IMR-90 (cell line): ENCODE results near the gene ADCY9.

ENCODE experiments used
- POLR2A ChIP-seq: IDR thresholded peaks from 2 replicates; pipeline ENCODE4 v1.6.1; 2012; ENCODE audit warnings: mild to moderate bottlenecking, low read depth, low read length
- RAD21 ChIP-seq: IDR thresholded peaks from 2 replicates; pipeline ENCODE4 v1.6.1; 2012; ENCODE audit warnings: low read length, improper control_type of control experiment
- RCOR1 ChIP-seq: IDR thresholded peaks from 2 replicates; pipeline ENCODE4 v1.6.1; 2012; ENCODE audit warnings: mild to moderate bottlenecking, low read length, improper control_type of control experiment; ENCODE audit not compliant: insufficient replicate concordance
- RFX5 ChIP-seq: IDR thresholded peaks from 2 replicates; pipeline ENCODE4 v1.8.0; 2012; ENCODE audit warnings: low read depth, mild to moderate bottlenecking, low read length, moderate library complexity
- TF ChIP-seq, protein P1 (sequence below): conservative IDR thresholded peaks from 2 replicates; pipeline ENCODE4 v1.5.1; 2012; ENCODE audit warnings: mild to moderate bottlenecking, low read depth, low read length, improper control_type of control experiment

DNA sequence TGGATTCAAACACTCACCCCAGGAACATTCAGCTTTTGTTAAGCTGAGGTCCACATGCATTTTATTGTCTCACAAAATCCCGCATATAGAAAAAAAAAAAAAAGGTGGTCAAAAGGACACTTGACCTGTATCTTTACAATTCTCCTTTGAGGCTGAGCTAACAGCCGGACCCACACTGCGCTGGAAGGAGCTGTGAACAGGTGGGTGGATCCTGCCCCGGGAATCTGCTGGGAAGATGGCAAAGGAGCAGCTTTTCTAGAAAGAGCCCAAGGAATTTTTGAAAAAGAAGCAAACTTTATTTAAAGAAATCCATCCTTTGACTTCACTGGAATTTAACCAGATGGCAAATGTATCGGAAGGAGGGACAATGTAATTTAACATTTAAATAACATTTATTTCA, 108.1 kb downstream of the ADCY9 start:
- TF ChIP-seq, protein P1, sequence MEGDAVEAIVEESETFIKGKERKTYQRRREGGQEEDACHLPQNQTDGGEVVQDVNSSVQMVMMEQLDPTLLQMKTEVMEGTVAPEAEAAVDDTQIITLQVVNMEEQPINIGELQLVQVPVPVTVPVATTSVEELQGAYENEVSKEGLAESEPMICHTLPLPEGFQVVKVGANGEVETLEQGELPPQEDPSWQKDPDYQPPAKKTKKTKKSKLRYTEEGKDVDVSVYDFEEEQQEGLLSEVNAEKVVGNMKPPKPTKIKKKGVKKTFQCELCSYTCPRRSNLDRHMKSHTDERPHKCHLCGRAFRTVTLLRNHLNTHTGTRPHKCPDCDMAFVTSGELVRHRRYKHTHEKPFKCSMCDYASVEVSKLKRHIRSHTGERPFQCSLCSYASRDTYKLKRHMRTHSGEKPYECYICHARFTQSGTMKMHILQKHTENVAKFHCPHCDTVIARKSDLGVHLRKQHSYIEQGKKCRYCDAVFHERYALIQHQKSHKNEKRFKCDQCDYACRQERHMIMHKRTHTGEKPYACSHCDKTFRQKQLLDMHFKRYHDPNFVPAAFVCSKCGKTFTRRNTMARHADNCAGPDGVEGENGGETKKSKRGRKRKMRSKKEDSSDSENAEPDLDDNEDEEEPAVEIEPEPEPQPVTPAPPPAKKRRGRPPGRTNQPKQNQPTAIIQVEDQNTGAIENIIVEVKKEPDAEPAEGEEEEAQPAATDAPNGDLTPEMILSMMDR = no peak
- TF ChIP-seq RCOR1 (no peak), RFX5 (no peak), RAD21 (no peak), POLR2A (no peak)
